Measurements from ENCODE around the gene GRXCR2.
"Not testable (repeated sequence)": the region's sequence is repeated elsewhere in the genome, so short reads cannot be mapped to it uniquely, and the experiment has no call there.

GRXCR2 gene

DNA sequence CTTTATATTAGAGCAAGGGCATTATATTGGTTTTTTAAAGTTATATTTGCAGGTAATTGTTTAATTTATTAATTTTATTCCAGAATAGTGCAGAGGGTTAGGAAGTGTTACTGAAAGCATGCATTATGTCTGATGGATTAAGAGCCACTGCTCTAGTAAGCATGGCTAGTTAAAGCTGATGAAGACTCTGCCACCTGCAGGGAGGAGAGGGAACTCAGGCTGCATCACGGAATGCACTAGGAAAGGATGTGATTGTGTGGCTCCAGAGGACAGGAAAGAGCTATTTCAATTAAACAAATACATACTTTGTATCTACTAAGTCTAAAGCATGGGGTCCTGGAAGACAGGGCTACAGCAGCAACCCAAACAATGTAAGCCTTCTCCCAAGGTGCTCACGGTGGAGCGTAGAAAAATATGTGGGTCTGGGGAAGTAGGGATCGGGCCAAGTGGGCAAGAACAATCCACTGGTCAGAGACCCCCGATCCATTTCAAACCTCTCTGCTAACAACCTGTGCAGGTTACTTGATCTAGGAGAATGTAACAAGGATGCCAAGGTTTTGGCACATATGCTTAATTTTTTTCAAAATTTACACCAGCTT lies 15.3 kb upstream of the GRXCR2 start:
- H3K4me3 ChIP-seq (ENCODE audit: low read depth, low read length), result no peak overlapping the region

DNA sequence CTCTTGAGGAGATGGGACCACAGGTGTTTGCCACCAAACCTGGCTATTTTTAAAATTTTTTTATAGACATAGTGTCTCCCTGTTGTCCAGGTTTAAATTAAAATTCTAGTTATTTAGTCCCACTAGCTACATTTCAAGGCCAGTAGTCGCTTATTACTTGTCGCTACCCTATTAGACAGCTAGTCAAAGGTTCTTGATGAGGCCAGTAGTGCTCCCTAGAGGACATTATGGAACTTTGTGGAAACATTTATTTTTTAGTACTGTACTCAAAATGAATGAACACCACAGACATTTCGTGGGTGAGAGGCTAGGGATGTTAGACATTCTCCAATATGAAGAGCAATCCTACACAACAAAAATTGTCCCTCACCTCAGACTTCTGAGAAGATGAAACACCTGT lies 14.4 kb upstream of the GRXCR2 start:
- H3K4me3 ChIP-seq (ENCODE audit: low read depth, low read length), result no peak overlapping the region

DNA sequence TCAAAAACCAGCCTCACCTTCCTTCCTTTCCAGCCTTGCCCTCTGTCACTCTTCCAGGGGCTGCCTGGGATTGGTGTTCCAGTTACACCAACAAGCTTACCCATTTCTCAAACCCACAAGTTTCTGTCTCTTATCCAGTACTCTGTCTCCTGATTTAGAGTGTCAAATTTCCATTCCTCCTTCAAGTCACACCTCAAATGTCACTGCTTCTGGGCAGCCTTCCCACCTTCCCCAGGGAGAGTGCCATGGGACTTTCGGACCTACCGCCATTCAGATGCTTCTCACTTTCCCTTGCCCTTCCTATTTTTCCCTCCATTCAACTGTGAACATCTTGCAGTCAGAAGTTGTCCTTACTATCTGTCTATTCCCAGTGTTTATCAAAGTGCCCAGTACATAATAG lies 2.0 kb upstream of the GRXCR2 start:
- H3K4me3 ChIP-seq (ENCODE audit: low read depth, low read length), result no peak overlapping the region

DNA sequence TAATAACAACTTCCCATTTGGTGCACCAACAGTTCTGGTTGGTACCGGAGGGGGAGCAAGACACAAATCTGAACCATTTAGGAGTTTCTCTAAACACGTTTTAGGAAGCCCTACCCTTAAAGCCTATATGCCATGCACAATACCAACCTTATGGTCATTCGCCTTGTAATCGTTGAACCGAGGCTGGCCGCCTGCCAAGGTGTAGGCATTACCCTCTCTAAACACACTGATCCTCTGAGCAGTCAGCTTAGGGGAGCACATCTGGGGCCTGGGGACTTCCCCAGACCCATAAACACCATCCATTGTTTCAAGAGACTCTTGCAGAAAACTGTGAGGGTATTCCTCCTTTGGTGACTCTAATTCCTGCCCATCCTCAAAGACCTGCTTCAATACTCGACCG lies 328 bp downstream of the GRXCR2 start:
- H3K4me3 ChIP-seq (ENCODE audit: low read depth, low read length), result no peak overlapping the region

DNA sequence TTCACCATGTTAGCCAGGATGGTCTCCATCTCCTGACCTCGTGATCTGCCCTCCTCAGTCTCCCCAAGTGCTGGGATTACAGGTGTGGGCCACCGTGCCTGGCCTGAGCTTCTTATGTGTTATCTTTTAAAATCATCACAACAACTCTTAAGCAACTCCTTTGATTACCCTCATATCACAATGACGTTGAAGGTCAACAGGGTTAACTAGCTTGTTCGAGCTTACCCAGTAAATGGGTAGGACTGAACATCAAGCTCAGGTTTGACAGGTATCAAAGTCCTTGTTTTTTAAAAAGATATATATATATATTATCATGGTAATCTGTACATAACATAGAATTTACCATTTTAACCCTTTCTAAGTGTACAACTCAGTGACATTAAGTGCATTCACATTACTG lies 3.1 kb downstream of the GRXCR2 start:
- H3K4me3 ChIP-seq (ENCODE audit: low read depth, low read length), result no peak overlapping the region

DNA sequence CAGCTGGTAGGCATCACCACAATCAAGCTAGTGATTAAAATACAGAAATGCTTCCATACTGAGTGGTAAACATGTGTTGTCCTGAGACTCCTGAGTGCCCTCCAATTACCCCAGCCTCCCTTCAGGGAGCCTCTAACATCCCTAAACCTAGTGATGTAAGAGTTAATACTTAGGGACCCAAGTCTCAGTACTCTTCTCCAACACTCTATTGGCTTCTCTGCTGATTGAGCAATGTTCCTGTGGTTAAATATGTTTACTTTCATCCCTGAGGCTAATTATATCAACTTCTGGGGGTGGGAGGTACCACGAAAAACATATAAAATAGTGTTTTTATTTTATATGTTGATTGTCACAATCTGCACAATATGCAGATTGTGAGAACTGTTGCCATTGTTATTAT lies 5.0 kb downstream of the GRXCR2 start:
- H3K4me3 ChIP-seq (ENCODE audit: low read depth, low read length), result no peak overlapping the region

DNA sequence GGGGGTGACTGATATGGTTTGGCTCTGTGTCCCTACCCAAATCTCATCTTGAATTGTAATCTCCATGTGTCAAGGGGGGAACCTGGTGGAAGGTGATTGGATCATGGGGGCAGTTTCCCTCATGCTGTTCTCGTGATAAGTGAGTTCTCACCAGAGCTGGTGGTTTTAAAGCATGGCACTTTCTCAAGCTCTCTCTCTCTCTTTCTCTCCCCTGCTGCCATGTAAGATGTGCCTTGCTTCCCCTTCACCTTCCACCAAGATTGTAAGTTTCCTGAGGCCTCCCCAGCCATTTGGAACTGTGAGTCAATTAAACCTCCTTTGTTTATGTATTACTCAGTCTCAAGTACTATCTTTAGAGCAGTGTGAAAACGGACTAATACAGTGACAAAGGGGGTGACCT lies 8.4 kb downstream of the GRXCR2 start:
- H3K4me3 ChIP-seq (ENCODE audit: low read depth, low read length), result not testable (repeated sequence)

DNA sequence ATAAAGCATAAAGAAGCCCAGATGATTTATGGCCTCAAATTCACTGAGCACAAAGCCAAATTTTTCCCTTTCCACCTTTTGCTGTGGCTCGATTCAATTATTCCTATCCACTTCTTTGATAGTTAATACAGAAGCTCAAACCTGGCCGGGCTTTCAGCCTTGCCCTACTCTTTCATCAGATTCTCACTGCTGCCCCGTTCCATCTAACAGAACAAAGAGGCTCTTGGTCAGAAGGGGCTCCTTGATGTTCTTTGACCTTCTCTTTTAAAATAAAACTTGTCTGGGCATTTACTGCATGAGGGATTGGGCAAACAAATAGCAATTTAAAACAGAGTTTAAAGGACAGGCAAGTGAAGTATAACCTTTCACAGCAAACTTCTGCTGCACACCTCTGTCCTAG lies 9.8 kb downstream of the GRXCR2 start:
- H3K4me3 ChIP-seq (ENCODE audit: low read depth, low read length), result no peak overlapping the region

DNA sequence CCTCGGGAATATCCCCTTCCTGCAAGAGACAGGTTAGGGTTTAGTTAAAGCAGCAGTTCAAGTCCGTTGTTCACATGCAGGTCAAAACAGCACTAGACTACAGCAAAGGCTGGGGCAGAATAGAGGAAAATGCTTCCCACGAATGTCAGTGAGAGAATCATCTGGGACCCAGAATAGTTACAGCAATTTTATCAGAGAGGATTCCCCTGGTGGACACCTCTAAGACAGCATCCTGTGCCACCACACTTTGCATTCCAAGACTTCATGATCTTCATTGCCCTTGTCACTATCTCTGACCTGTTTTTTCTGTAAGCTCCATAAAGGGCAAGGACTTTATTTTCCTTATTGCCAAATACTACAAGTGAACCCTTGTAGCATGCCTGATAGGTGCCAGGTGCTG lies 12.9 kb downstream of the GRXCR2 start:
- H3K4me3 ChIP-seq (ENCODE audit: low read depth, low read length), result no peak overlapping the region

DNA sequence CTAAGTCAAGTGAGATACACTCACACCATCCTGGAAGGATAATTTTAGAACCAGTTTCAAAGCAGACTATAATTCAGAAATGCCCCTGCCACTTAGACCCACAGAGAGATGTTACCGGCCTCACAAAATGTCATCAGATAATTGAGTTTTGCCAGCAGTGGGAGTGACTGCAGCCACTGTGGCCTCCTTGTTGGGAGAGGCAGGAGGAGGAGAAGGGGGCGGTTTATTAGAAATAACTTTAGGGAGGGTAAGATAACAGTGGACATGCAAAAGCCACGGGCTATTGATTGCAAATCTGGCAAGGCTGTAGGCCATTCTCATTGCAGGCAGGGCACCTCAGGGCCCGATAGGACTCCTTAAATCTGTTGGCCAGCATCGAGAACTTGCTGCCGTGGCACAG lies 13.4 kb downstream of the GRXCR2 start:
- H3K4me3 ChIP-seq (ENCODE audit: low read depth, low read length), result no peak overlapping the region

DNA sequence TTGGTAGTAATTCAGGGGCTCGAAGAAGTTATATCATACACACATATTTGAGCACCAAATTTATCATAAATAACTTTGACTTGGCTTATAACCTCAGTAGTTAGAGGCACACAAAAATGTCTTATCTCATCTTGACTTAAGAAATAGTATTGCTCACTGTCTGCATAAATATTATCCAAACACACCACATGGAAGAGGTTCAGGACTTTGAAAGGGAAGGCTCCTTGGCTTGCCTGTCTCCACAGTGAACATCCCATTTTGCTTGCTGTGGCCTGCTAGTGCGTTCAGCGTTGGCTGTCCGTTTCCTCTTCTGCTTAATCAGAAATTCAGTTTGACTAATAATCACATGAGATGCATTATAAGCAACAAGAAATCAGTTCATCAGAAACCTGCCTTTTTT lies 13.9 kb downstream of the GRXCR2 start:
- H3K4me3 ChIP-seq (ENCODE audit: low read depth, low read length), result no peak overlapping the region

DNA sequence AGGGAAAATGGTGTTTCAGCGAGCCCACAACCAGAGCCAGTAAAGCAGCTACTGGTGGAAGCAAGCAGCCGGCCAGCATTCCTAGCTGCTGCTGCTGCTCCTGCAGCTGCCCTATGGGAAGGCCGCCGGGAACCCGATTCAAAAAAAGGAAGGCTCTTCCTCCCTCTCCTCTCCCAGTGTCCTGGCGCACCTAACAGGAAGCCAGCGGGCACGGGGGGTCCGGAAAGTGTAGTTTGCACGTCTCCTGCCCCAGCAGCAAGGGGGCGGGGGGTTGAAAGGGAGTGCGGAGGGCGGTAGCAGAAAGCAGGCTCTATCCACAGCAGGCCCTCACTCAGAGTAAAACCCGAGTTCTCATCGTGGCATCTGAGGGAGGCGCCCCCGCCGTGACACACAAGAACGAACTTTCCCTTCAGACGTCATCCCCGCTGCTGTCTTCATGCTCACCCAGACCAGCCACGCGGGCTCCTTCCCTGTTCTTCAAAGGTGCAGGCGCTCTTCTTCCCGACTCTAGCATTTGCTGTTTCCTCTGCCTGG lies 16.5 kb downstream of the GRXCR2 start:
- peak overlapping the region; percentile 29 for H3K4me3 ChIP-seq (ENCODE audit: low read depth, low read length)

DNA sequence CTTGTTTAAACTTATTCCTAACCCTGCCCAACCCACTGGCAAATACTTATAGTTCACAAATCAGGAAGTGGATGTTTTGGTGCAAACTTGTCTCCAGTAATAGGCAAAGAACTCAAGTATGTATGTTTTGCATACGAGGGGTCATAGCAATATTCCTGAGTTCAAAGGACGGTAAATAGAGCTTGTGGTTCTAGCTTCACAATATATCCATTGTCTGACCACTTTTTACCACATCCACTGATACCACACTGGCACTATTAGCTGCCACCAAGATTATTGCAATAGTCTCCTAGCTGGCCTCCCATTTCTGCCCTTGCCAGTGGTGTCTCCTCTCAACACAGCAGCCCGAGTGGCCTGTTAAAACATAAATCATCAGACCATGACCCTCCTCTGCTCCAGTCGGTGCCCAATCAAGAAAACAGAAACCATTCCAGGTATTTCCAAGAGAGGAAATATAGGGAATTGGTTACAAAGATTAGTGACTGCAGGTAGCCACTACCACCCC lies 17.0 kb downstream of the GRXCR2 start:
- H3K4me3 ChIP-seq (ENCODE audit: low read depth, low read length), result peak overlapping the region; percentile 29

DNA sequence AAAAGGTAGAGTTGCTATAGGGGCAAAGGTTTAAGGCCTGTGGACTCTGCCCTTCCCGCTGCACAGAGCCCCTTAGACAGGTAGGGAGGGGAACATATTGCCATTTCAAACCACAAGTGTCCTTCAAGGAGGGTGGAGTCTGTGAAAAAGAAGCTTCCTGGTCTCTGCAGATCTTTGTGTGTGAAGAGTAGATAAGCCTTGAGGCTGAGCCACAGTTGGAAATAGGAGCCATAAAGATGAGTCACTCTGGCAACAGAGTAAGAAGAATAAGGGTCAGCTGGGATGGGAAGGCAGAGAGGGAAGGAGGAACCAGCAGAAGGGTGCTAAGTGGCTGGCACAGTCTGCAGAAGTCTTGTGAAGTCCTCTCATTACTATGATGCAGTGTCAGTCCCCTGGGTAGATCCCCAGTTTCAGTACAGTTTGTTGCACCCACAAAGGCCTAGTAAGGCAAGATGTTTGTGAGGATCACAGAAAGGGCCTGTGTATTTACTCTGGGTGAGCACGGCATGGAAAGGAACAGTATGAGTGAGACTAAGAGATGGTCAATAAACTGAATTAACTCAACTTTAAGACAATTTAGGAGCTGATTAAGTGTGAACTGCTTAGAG lies 18.1 kb downstream of the GRXCR2 start:
- no peak overlapping the region for H3K4me3 ChIP-seq (ENCODE audit: low read depth, low read length)

DNA sequence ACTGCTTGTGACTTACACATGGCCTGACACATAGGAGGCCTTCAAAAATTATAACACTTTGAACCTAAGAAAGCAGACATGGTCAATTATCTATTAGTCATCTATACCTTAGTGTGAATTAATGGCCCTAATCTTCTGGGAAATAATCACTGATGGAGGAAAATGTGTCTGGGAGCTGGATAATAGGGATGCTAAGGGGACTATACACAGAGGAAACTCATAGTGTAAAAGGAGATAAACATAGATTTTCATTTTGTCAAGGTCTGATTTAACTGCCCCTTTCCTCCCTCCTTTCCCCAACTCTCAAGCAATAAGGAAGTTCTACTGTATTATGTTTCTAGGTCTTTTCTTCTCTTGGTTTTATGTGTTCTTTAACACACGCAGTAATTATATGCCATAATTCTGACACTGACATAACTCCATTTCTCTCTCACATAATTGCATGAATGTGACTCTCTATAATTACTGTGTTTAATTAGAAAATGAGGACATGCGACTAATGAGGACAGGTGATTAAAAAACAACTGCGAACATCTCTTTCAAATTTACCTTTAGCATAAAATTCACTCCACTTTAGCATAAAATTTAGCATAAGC lies 18.9 kb downstream of the GRXCR2 start:
- H3K4me3 ChIP-seq (ENCODE audit: low read depth, low read length), result no peak overlapping the region

DNA sequence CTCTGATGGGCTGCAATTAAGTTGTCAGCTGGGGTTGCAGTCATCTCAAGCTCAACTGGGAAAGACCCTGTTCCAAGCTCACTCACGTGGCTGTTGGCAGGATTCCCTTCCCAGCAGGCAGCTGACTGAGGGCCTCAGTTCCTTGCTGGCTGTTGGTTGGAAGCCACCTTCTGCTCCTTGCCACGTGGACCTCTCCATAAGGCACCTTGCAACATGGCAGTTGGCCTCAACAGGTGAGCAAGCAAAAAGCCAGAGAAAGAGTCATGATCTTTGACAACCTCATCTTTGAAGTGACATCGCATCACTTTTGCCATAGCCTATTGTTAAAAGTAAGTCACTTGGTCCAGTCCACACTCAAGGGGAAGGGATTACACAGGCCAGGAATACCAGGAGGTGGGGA lies 19.8 kb downstream of the GRXCR2 start:
- no peak overlapping the region for H3K4me3 ChIP-seq (ENCODE audit: low read depth, low read length)

DNA sequence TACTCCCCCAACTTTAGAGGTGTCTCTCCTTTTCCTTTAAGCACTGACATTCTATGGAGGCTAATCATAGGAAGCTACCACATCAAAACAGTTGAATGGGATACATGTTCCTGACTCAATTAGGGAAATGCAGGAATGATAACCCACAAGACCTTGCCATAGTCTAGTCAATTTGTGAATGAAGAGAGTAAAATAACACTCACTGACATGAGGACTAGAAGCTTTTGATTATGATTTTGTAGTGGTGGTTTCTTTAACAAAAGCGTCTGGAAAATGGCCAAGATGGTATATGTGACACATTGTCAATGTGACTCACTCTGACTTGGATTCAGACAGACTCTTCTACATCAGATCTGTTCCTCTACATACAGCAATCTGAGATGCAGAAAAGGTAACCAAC lies 24.0 kb downstream of the GRXCR2 start:
- H3K4me3 ChIP-seq (ENCODE audit: low read depth, low read length), result no peak overlapping the region

DNA sequence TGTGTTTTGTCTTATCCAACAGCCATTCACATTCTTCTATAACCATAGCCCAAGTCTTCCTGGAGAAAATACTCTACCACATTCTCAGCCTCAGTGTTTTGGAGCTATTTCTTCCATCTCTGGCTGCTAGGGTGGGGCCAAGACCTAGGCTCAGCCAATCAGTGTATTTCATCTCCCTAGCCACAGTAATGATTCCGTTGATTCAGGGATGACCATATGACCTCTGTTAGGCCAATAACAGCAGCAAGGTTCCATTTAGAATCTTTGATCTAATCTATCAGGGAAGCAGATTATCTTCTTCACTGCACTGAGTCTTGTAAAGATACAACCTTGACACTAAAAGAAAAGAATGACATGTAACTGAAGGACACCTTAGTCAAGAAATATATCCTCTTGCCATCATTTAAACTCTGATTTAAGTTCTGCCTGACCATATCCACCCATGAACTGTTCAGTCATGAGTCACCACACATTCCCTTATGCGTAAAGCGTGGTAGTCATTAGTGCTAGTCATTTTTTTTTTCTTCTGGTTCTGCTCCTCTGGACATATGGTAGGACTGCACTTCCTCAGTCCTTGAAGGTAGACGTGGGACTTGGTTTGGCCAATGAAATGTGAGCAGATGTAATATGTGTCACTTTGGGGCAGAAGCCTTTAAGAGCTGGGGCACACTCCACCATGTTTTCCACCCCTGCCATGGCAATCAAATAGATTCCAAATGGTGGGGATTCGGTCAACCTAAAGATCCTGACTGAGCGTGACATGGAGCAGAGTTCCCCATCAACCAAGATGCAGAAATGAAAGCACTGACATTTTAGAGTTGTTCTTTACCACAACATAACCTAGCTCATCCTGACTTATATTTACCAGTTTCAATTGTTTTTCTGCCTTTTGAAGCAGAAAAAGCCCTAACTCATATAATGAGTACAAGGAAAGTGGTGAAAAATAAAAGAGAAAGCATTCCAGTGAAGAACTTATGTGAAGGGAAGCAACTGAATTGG lies 25.0 kb downstream of the GRXCR2 start:
- H3K4me3 ChIP-seq (ENCODE audit: low read depth, low read length), result no peak overlapping the region

DNA sequence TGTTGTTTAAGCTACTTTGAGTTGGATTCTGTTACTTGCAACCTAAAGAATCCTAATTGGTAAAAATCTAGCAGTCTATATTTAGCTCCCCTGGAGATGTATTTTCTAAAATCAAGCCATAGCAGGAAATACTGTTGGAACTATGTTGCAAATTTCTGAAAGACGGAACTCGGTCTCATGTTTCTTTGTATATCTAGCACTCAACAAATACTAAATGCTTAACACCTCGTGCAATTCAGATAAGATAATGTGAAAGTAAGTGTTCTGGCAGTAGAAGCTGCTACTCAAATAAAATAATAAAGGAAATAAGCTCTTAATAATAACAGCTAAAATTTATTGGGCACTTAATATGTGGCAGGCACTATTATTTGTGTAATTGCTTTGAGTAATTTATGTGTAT lies 26.7 kb downstream of the GRXCR2 start:
- H3K4me3 ChIP-seq (ENCODE audit: low read depth, low read length), result no peak overlapping the region

DNA sequence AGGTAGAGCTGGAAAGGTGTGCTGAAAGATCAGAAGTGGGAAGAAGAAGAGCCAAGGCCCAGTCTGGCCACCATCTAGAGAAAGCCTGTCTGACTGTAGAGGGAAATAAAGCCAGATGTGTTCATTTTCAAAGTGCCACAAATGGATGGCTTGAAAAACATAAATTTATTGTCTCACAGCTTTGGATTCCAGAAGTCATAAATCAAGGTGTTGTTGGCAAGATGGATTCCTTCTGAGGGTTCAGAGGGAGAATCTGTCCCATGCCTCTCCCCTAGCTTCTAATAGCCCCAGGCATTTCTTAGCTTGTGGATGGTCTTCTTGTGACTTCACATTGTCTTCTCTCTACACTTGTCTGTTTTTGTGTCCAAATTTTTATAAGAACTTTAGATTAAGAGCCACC lies 31.5 kb downstream of the GRXCR2 start:
- no peak overlapping the region for H3K4me3 ChIP-seq (ENCODE audit: low read depth, low read length)

DNA sequence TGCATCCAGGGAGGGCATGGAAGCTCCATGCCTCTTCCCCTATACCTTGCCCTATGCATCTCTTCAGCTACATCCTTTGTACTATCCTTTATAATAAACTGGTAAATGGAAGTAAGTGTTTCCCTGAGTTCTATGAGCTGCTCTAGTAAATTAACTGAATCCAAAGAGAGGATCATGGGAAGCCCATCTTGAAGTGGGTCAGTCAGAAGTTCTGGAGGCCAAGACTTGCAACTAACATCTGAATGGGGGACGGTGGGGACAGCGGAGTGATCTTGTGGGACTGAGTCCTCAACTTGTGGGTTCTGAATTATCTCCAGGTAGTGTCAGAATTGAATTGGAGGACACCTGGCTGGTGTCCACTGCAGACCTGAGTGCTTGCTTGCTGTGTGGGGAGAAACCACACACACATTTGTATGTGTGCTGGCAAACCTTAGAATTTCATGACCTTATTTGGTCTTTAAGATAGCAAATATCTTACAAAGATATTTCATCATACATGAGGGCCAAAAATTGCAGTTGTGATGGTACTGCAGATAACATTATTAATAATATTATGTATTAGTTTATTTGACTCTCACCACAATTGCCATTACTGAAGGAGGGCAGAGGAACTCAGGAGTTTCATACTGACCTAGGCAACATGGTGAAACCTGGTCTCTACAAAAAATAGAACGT lies 32.2 kb downstream of the GRXCR2 start:
- H3K4me3 ChIP-seq (ENCODE audit: low read depth, low read length), result no peak overlapping the region
